Peyer's patch (tissue), 4 donors: ENCODE data around the gene PDLIM5.

Source experiments
- POLR2A ChIP-seq, 2 donors: fragments of 450-650 bp; IDR thresholded peaks; one replicate each; pipeline ENCODE4 v1.5.1; 2017; ENCODE audit warnings: antibody characterized with exemption in 2 of 2, mild to moderate bottlenecking in 2 of 2, moderate library complexity in 2 of 2
- TF ChIP-seq, protein P1 (sequence below), 6 experiments: fragments of 450-650 bp in 4 of 6; fragments of 200-600 bp in 2 of 6; sonication (generic) in 1 of 6; IDR thresholded peaks; one replicate each; pipeline ENCODE4 v1.5.1; 2017 to 2019; ENCODE audit warnings: antibody characterized with exemption in 6 of 6, mild to moderate bottlenecking in 3 of 6, moderate library complexity in 1 of 6

DNA sequence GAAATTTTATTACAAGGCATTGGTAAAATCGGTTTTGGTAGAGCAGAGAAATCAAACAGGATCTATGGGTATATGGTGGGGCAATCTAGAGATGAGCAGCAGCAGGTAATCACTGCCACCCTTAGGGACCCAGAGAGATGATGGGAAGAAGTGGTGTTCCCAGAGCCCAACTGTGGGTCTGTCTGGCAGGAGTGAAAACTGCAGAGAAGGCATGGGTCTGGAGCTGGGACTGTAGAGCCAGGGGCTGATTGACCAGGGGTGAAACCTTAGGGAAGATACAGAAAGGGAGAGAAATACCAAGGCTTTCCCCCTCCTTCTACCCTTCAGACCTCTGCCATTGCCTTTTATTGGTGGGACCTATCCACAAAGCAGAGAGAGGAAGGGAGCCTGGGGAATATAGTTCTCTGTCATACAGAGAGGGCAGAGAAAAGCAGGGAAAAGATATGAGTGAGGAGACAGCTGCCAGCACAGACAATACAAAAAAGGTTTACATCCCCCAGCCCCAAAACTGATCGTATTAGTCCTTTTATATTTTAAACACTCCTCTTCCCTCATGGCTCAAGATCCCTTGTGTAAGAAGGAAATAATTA is 28.7 kb downstream of the PDLIM5 start:
- TF ChIP-seq, protein P1, sequence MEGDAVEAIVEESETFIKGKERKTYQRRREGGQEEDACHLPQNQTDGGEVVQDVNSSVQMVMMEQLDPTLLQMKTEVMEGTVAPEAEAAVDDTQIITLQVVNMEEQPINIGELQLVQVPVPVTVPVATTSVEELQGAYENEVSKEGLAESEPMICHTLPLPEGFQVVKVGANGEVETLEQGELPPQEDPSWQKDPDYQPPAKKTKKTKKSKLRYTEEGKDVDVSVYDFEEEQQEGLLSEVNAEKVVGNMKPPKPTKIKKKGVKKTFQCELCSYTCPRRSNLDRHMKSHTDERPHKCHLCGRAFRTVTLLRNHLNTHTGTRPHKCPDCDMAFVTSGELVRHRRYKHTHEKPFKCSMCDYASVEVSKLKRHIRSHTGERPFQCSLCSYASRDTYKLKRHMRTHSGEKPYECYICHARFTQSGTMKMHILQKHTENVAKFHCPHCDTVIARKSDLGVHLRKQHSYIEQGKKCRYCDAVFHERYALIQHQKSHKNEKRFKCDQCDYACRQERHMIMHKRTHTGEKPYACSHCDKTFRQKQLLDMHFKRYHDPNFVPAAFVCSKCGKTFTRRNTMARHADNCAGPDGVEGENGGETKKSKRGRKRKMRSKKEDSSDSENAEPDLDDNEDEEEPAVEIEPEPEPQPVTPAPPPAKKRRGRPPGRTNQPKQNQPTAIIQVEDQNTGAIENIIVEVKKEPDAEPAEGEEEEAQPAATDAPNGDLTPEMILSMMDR (IDR thresholded peaks at IDR 0.05), result no peak
- TF ChIP-seq POLR2A (IDR thresholded peaks at IDR 0.05), result no peak
